GM21526 (cell line): ENCODE results near the gene TOM1L2.
"Not testable (repeated sequence)": the region's sequence is repeated elsewhere in the genome, so short reads cannot be mapped to it uniquely, and the experiment has no call there.

Experiments used
- ATAC-seq: cut with Tn5 transposase; IDR thresholded peaks from one replicate; pipeline ENCODE4 v1.9.1; 2021; ENCODE audit warnings: moderate library complexity; ENCODE audit not compliant: unreplicated experiment, low FRiP score

The TOM1L2 gene

GRCh38 chr17:17926840-17927449 lies 45.3 kb downstream of the TOM1L2 start:
- ATAC-seq = no peak

- no peak for ATAC-seq
Observed at GRCh38 chr17:17926036-17926435, 46.2 kb downstream of the TOM1L2 start.

GRCh38 chr17:17924857-17925250 lies 47.3 kb downstream of the TOM1L2 start:
- no peak for ATAC-seq

GRCh38 chr17:17924131-17924856 lies 47.9 kb downstream of the TOM1L2 start:
- no peak for ATAC-seq

- no peak for ATAC-seq
Observed at GRCh38 chr17:17922070-17922614, 50.1 kb downstream of the TOM1L2 start.

- ATAC-seq = no peak
Observed at GRCh38 chr17:17921192-17922069, 50.8 kb downstream of the TOM1L2 start.

GRCh38 chr17:17919169-17920107 lies 52.8 kb downstream of the TOM1L2 start:
- no peak for ATAC-seq

GRCh38 chr17:17917394-17917793 lies 54.8 kb downstream of the TOM1L2 start:
- ATAC-seq = no peak

GRCh38 chr17:17915183-17915582 lies 57.0 kb downstream of the TOM1L2 start:
- ATAC-seq = no peak

- no peak for ATAC-seq
Observed at GRCh38 chr17:17913695-17914332, 58.4 kb downstream of the TOM1L2 start.

GRCh38 chr17:17912336-17912735 lies 59.9 kb downstream of the TOM1L2 start:
- not testable (repeated sequence) for ATAC-seq

- no peak for ATAC-seq
Observed at GRCh38 chr17:17911001-17911613, 61.1 kb downstream of the TOM1L2 start.

GRCh38 chr17:17910060-17910459 lies 62.1 kb downstream of the TOM1L2 start:
- ATAC-seq = no peak

- ATAC-seq = no peak
Observed at GRCh38 chr17:17909078-17909477, 63.1 kb downstream of the TOM1L2 start.

GRCh38 chr17:17907469-17907868 lies 64.7 kb downstream of the TOM1L2 start:
- ATAC-seq = no peak

GRCh38 chr17:17906418-17907215 lies 65.6 kb downstream of the TOM1L2 start:
- ATAC-seq = no peak

- no peak for ATAC-seq
Observed at GRCh38 chr17:17905036-17905320, 67.2 kb downstream of the TOM1L2 start.
